ENCODE results near the gene GNAI3.

The GNAI3 gene

GRCh38 chr1:109502364-109502851 is 46.0 kb upstream of the GNAI3 start:
- no peaks in the 10 kb centered on the region for H3K4me1 ChIP-seq (ENCODE audit: control insufficient read depth, insufficient read depth, low read length)
- ChIA-PET CTCF (interaction anchor here (6.7 to 36.3 kb wide), 2 partner anchors 14 to 30 kb away, joined by 72 to 1152 read pairs; partner anchors contain the start of gene GPR61), POLR2A (no interaction called here)
- H3K9me3 ChIP-seq (ENCODE audit: control insufficient read depth, insufficient read depth, low read depth, low read length): no peaks in the 10 kb centered on the region
- H3K36me3 ChIP-seq (ENCODE audit: control insufficient read depth in 2 of 2, insufficient read depth in 1 of 2, low read length in 2 of 2): peaks cover 0 to 31% of the 10 kb centered on the region in 2 experiments; a peak in 1 of 3 replicates
- TF ChIP-seq ZNF366 (tag by site-specific recombination; conservative IDR thresholded peaks at IDR 0.05) (no peak), EGR2 (tag by site-specific recombination; IDR thresholded peaks at IDR 0.05; ENCODE audit: low read depth) (0 out of 2 replicates have a peak, but pooled peaks have one; percentile 11), YY2 (tag by site-specific recombination; IDR thresholded peaks at IDR 0.05) (no peak)
- no peak overlapping the region for H3K27ac ChIP-seq (ENCODE audit: extremely low read depth, low read depth, low read length)
- no peak overlapping the region for H3K4me3 ChIP-seq (ENCODE audit: low read depth, low read length)

- Histone ChIP-seq H3K27ac (ENCODE audit: extremely low read depth, low read depth, low read length) (no peak overlapping the region), H3K4me3 (ENCODE audit: low read depth, low read length) (no peak overlapping the region), H3K36me3 (ENCODE audit: control insufficient read depth in 2 of 2, insufficient read depth in 1 of 2, low read length in 2 of 2) (peaks cover 0 to 23% of the 10 kb centered on the region in 2 experiments; a peak in 1 of 3 replicates), H3K9me3 (ENCODE audit: control insufficient read depth, insufficient read depth, low read depth, low read length) (no peaks in the 10 kb centered on the region), H3K4me1 (ENCODE audit: control insufficient read depth, insufficient read depth, low read length) (no peaks in the 10 kb centered on the region)
- POLR2A ChIA-PET: no interaction called here
- TF ChIP-seq, protein P1, sequence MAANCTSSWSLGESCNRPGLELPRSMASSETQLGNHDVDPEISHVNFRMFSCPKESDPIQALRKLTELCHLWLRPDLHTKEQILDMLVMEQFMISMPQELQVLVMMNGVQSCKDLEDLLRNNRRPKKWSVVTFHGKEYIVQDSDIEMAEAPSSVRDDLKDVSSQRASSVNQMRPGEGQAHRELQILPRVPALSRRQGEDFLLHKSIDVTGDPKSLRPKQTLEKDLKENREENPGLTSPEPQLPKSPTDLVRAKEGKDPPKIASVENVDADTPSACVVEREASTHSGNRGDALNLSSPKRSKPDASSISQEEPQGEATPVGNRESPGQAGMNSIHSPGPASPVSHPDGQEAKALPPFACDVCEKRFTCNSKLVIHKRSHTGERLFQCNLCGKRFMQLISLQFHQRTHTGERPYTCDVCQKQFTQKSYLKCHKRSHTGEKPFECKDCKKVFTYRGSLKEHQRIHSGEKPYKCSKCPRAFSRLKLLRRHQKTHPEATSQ (tag by site-specific recombination; IDR thresholded peaks at IDR 0.05): no peak
- peak; percentile 67 for TF ChIP-seq KLF1 (tag by site-specific recombination; IDR thresholded peaks at IDR 0.05)
- CTCF ChIA-PET: interaction anchor here (1.2 to 36.3 kb wide), 5 partner anchors 9 to 481 kb away, joined by 3 to 1152 read pairs (median 6); partner anchors contain the start of genes AHCYL1, CYB561D1 and GPR61
These were observed 44.5 kb upstream of the GNAI3 start for GRCh38 chr1:109503935-109504334.

- no peaks in the 10 kb centered on the region for H3K4me1 ChIP-seq (ENCODE audit: control insufficient read depth, insufficient read depth, low read length)
- CTCF ChIA-PET: interaction anchor here (1.2 to 36.3 kb wide), 5 partner anchors 10 to 480 kb away, joined by 3 to 1152 read pairs (median 5); partner anchors contain the start of genes AHCYL1, CYB561D1 and GPR61
- H3K9me3 ChIP-seq (ENCODE audit: control insufficient read depth, insufficient read depth, low read depth, low read length): no peaks in the 10 kb centered on the region
- no peak overlapping the region for H3K4me3 ChIP-seq (ENCODE audit: low read depth, low read length)
- H3K27ac ChIP-seq (ENCODE audit: extremely low read depth, low read depth, low read length): no peak overlapping the region
- POLR2A ChIA-PET: no interaction called here
- peaks cover 0 to 19% of the 10 kb centered on the region in 2 experiments; a peak in 1 of 3 replicates for H3K36me3 ChIP-seq (ENCODE audit: control insufficient read depth in 2 of 2, insufficient read depth in 1 of 2, low read length in 2 of 2)
- no peak for TF ChIP-seq ZBTB1 (tag by site-specific recombination; IDR thresholded peaks at IDR 0.05)
- TF ChIP-seq ZNF433 (tag by site-specific recombination; IDR thresholded peaks at IDR 0.05; ENCODE audit: low read depth): no peak
- TF ChIP-seq ZNF138 (tag by site-specific recombination; IDR thresholded peaks at IDR 0.05; ENCODE audit: borderline replicate concordance): no peak
- TF ChIP-seq ZNF157 (tag by site-specific recombination; IDR thresholded peaks at IDR 0.05): no peak
- TF ChIP-seq ZNF311 (tag by site-specific recombination; IDR thresholded peaks at IDR 0.05; ENCODE audit: borderline replicate concordance): no peak
- TF ChIP-seq ZBTB7A (tag by site-specific recombination; IDR thresholded peaks at IDR 0.05; ENCODE audit: low read depth): no peak
- TF ChIP-seq, protein P2, sequence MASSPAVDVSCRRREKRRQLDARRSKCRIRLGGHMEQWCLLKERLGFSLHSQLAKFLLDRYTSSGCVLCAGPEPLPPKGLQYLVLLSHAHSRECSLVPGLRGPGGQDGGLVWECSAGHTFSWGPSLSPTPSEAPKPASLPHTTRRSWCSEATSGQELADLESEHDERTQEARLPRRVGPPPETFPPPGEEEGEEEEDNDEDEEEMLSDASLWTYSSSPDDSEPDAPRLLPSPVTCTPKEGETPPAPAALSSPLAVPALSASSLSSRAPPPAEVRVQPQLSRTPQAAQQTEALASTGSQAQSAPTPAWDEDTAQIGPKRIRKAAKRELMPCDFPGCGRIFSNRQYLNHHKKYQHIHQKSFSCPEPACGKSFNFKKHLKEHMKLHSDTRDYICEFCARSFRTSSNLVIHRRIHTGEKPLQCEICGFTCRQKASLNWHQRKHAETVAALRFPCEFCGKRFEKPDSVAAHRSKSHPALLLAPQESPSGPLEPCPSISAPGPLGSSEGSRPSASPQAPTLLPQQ (tag by site-specific recombination; IDR thresholded peaks at IDR 0.05): no peak
- TF ChIP-seq BCL11A (tag by site-specific recombination; IDR thresholded peaks at IDR 0.05; ENCODE audit: low read depth): no peak
- no peak for TF ChIP-seq ZBTB26 (tag by site-specific recombination; optimal IDR thresholded peaks at IDR 0.05)
- TF ChIP-seq, protein P3, sequence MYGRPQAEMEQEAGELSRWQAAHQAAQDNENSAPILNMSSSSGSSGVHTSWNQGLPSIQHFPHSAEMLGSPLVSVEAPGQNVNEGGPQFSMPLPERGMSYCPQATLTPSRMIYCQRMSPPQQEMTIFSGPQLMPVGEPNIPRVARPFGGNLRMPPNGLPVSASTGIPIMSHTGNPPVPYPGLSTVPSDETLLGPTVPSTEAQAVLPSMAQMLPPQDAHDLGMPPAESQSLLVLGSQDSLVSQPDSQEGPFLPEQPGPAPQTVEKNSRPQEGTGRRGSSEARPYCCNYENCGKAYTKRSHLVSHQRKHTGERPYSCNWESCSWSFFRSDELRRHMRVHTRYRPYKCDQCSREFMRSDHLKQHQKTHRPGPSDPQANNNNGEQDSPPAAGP (tag by site-specific recombination; IDR thresholded peaks at IDR 0.05): no peak
- TF ChIP-seq ZNF341 (tag by site-specific recombination; IDR thresholded peaks at IDR 0.05; ENCODE audit: low read depth): no peak
- no peak for TF ChIP-seq ZNF211 (tag by site-specific recombination; IDR thresholded peaks at IDR 0.05; ENCODE audit: low read depth)
- no peak for TF ChIP-seq ZNF785 (tag by site-specific recombination; IDR thresholded peaks at IDR 0.05)
- no peak for TF ChIP-seq ZSCAN23 (tag by site-specific recombination; IDR thresholded peaks at IDR 0.05)
- no peak for TF ChIP-seq ZNF513 (tag by site-specific recombination; IDR thresholded peaks at IDR 0.05)
- no peak for TF ChIP-seq OVOL3 (tag by site-specific recombination; IDR thresholded peaks at IDR 0.05)
- no peak for TF ChIP-seq ZNF747 (tag by site-specific recombination; IDR thresholded peaks at IDR 0.05)
- no peak for TF ChIP-seq ZNF155 (tag by site-specific recombination; IDR thresholded peaks at IDR 0.05)
- no peak for TF ChIP-seq OSR2 (tag by site-specific recombination; IDR thresholded peaks at IDR 0.05)
- TF ChIP-seq SP3 (tag by site-specific recombination; IDR thresholded peaks at IDR 0.05): no peak
These were observed 43.4 kb upstream of the GNAI3 start for GRCh38 chr1:109504974-109505373.
